Brain microvascular endothelial cell (primary cell): Measurements from ENCODE around the gene SOX21.

Experiments
- DNase-seq: peaks from one replicate; pipeline ENCODE4 v3.0.0-alpha.2; 2020
- H3K27ac ChIP-seq: fragments of 250-450 bp; sonication (Bioruptor Pico); 2 replicates; pipeline ENCODE4 v1.5.1; 2020; ENCODE audit warnings: mild to moderate bottlenecking, moderate library complexity
- H3K27me3 ChIP-seq: fragments of 250-450 bp; sonication (Bioruptor Pico); replicated peaks from 2 replicates; pipeline ENCODE4 v1.5.1; 2020; ENCODE audit warnings: mild to moderate bottlenecking
- H3K36me3 ChIP-seq: fragments of 250-450 bp; sonication (Bioruptor Pico); replicated peaks from 2 replicates; pipeline ENCODE4 v1.5.1; 2020; ENCODE audit warnings: mild to moderate bottlenecking
- H3K4me3 ChIP-seq: 2 replicates; pipeline ENCODE4 v1.5.1; 2011; ENCODE audit warnings: low read depth, mild to moderate bottlenecking, control low read depth, low read length, moderate library complexity
- in situ Hi-C: cut with HindIII; loops from 2 replicates; pipeline ENCODE4 v1.10.0; 2017; ENCODE audit warnings: low sequenced_read_pairs, low pct_ligation_motif_present
- TF ChIP-seq, protein P1 (sequence below): IDR thresholded peaks from 2 replicates; pipeline ENCODE4 v1.5.1; 2011; ENCODE audit warnings: low read depth, mild to moderate bottlenecking, moderate library complexity, low read length, control low read depth, inconsistent platforms; ENCODE audit errors: missing control alignments

Gene SOX21

DNA sequence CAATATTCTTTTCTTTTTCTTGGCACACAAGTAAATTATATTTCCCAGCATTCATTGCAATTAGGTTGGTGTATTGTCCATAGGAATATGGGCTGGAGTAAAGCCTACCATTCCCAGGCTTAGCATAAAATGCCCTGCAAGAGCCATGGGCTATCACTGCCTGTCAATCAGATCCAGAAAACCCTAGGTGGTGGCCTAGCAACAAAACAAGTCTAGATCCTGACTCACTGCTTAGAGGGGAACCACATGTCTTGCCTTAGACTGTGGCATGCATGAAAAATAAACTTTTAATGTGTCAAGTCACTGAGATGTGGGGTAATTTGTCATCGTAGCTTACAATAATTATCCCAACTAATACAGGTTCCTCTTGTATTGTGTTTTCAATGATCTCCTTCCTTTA is 16.2 kb downstream of the SOX21 start:
- in situ Hi-C loops, result loop anchor here (25.0 kb wide), 1 partner anchor 466 kb away; no protein-coding TSS in a partner anchor
- Histone ChIP-seq H3K27ac (no peak overlapping the region), H3K4me3 (no peak overlapping the region), H3K27me3 (peaks cover 40% of the 10 kb centered on the region), H3K36me3 (no peaks in the 10 kb centered on the region)
- no peak for DNase-seq
- TF ChIP-seq, protein P1, sequence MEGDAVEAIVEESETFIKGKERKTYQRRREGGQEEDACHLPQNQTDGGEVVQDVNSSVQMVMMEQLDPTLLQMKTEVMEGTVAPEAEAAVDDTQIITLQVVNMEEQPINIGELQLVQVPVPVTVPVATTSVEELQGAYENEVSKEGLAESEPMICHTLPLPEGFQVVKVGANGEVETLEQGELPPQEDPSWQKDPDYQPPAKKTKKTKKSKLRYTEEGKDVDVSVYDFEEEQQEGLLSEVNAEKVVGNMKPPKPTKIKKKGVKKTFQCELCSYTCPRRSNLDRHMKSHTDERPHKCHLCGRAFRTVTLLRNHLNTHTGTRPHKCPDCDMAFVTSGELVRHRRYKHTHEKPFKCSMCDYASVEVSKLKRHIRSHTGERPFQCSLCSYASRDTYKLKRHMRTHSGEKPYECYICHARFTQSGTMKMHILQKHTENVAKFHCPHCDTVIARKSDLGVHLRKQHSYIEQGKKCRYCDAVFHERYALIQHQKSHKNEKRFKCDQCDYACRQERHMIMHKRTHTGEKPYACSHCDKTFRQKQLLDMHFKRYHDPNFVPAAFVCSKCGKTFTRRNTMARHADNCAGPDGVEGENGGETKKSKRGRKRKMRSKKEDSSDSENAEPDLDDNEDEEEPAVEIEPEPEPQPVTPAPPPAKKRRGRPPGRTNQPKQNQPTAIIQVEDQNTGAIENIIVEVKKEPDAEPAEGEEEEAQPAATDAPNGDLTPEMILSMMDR, result no peak

DNA sequence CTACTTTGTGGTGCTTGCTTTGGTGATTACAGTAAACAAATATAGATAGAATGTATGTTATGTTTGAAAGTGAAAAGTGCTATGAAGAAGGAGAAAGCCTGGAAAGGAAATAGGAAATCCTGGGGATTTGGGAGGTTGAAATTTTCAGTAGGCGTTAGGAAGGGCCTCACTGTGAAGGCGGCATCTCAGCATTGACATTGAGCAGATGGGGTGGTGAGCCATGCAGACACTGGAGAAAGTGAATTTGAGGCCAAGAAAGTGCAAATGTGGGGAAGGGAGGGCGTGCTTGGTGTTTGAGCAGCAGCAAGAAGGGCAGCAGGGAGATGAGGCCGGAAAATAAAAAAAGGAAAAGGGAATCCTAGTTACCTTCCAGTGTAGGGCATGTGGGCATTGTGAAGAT is 20.3 kb downstream of the SOX21 start:
- no peaks in the 10 kb centered on the region for H3K36me3 ChIP-seq
- in situ Hi-C loops, result loop anchor here (25.0 kb wide), 1 partner anchor 470 kb away; no protein-coding TSS in a partner anchor
- DNase-seq, result no peak
- H3K27ac ChIP-seq, result no peak overlapping the region
- peaks cover 4% of the 10 kb centered on the region for H3K27me3 ChIP-seq
- no peak overlapping the region for H3K4me3 ChIP-seq
- TF ChIP-seq, protein P1, result no peak

DNA sequence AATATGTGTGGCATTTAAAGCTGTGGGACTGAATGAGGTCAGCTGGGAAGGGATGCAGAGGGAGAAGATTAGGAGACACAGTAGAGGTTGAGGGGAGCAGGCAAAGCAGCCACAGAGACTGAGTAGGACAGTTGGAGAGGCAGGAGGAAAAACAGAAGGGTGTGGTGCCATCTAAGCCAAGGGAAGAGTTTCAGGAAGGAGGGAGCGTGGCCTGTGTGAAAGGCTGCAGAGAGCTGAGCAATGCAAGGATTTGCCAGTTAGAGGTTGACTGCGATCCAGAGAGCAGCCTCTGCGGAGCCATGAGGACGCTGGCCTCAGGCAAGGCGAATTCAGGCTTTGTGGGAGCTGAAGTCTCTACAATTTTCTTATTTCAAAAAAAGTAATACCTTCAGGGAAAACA is 28.9 kb downstream of the SOX21 start:
- in situ Hi-C loops, result loop anchor here (25.0 kb wide), 1 partner anchor 479 kb away; no protein-coding TSS in a partner anchor
- no peaks in the 10 kb centered on the region for H3K27me3 ChIP-seq
- H3K27ac ChIP-seq, result no peak overlapping the region
- no peak overlapping the region for H3K4me3 ChIP-seq
- no peak for DNase-seq
- TF ChIP-seq, protein P1, result no peak
- no peaks in the 10 kb centered on the region for H3K36me3 ChIP-seq

DNA sequence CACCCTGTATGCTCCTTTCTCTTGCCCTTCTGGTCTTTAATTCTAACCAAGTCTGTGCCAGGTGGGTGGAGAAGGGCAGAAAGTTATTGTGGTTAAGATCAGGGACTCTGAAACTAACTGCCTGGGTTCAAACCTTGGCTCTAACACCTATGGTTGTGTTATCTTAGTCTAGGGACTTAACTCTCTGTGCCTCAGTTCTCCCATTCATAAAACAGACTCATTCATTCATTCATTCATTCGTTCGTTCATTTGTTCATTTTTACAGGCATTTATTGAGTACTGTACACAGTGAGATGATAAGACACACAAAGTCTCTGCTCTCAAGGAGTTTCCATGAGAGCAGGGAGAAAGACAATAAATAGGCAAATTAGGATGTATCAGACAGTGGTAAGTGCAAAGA is 30.1 kb downstream of the SOX21 start:
- H3K27me3 ChIP-seq, result no peaks in the 10 kb centered on the region
- no peak overlapping the region for H3K4me3 ChIP-seq
- DNase-seq, result no peak
- no peak overlapping the region for H3K27ac ChIP-seq
- no peaks in the 10 kb centered on the region for H3K36me3 ChIP-seq
- TF ChIP-seq, protein P1, result no peak
- in situ Hi-C loops, result loop anchor here (25.0 kb wide), 1 partner anchor 480 kb away; no protein-coding TSS in a partner anchor

DNA sequence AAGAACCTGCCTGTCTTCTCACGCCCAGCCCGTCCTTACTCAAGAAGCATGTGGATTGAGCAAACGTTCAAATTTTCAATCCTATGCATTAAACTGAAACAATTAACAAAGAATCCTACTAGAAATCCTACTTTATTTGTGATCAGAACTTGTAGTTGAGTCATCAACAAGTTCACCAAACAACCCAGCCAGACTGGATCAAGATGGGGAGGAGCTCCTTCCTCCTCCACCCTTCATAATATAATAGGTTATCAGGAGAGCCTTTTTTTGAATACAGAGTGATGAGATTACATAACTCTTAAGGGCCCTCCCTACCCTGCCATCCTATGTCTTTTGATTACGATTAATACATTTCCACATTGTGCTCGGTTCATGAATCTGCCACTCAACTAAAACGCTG is 32.7 kb downstream of the SOX21 start:
- Histone ChIP-seq H3K36me3 (no peaks in the 10 kb centered on the region), H3K27ac (no peak overlapping the region), H3K4me3 (no peak overlapping the region), H3K27me3 (no peaks in the 10 kb centered on the region)
- DNase-seq, result no peak
- in situ Hi-C loops, result loop anchor here (25.0 kb wide), 1 partner anchor 483 kb away; no protein-coding TSS in a partner anchor
- TF ChIP-seq, protein P1, result no peak

DNA sequence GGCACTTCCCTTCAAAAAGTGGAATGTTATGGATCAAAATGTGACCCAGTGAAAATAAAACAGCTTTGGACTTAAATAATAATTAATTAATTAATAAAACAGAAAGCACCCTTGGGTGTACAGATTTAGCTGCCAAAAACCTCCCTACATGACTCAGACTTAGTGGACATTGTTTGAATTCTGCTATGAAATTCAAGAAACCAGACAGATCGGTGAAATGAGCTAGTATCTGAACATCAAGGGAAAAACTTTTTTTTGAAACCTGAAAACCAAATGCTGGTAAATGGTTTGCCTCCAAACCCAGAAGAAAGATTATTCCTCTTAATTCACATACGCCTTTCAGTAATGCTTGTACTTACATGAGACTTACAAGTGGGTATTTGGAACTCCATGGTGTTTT is 33.5 kb downstream of the SOX21 start:
- Histone ChIP-seq H3K4me3 (no peak overlapping the region), H3K27ac (no peak overlapping the region), H3K36me3 (no peaks in the 10 kb centered on the region), H3K27me3 (no peaks in the 10 kb centered on the region)
- in situ Hi-C loops, result loop anchor here (25.0 kb wide), 1 partner anchor 483 kb away; no protein-coding TSS in a partner anchor
- no peak for DNase-seq
- TF ChIP-seq, protein P1, result no peak
